ENCODE measurements around the gene PDGFRB.
A peak's percentile ranks its signal among the peaks of the same experiment; 100 is the strongest.

Gene PDGFRB

GRCh38 chr5:150113047-150113744 is 42.4 kb downstream of the PDGFRB start:
- Histone ChIP-seq H2AFZ (ENCODE audit: low read length, unreplicated experiment) (no peak overlapping the region), H3K4me3 (ENCODE audit: low read depth, low read length) (no peak overlapping the region), H3K4me1 (ENCODE audit: control insufficient read depth, insufficient read depth, low read length, unreplicated experiment) (peaks cover 17% of the 10 kb centered on the region), H3K36me3 (ENCODE audit: insufficient read depth, low read length) (no peaks in the 10 kb centered on the region), H3K79me2 (ENCODE audit: control insufficient read depth, insufficient read depth, low read length, unreplicated experiment) (no peaks in the 10 kb centered on the region), H3K27ac (ENCODE audit: low read depth, low read length) (peak overlapping the region; percentile 67), H3K27me3 (ENCODE audit: insufficient read depth, low read length) (no peaks in the 10 kb centered on the region)

- Histone ChIP-seq H3K27ac (ENCODE audit: low read depth, low read length) (peak overlapping the region; percentile 67), H3K27me3 (ENCODE audit: insufficient read depth, low read length) (no peaks in the 10 kb centered on the region), H3K4me1 (ENCODE audit: control insufficient read depth, insufficient read depth, low read length, unreplicated experiment) (peaks cover 17% of the 10 kb centered on the region), H2AFZ (ENCODE audit: low read length, unreplicated experiment) (peak overlapping the region; percentile 41), H3K79me2 (ENCODE audit: control insufficient read depth, insufficient read depth, low read length, unreplicated experiment) (no peaks in the 10 kb centered on the region), H3K4me3 (ENCODE audit: low read depth, low read length) (no peak overlapping the region), H3K36me3 (ENCODE audit: insufficient read depth, low read length) (no peaks in the 10 kb centered on the region)
Observed at GRCh38 chr5:150112201-150113046, 43.2 kb downstream of the PDGFRB start.

- Histone ChIP-seq H3K4me1 (ENCODE audit: control insufficient read depth, insufficient read depth, low read length, unreplicated experiment) (peaks cover 17% of the 10 kb centered on the region), H3K36me3 (ENCODE audit: insufficient read depth, low read length) (no peaks in the 10 kb centered on the region), H2AFZ (ENCODE audit: low read length, unreplicated experiment) (no peak overlapping the region)
Observed at GRCh38 chr5:150111122-150111521, 44.5 kb downstream of the PDGFRB start.

GRCh38 chr5:150109921-150110320 is 45.7 kb downstream of the PDGFRB start:
- Histone ChIP-seq H3K36me3 (ENCODE audit: insufficient read depth, low read length) (no peaks in the 10 kb centered on the region), H3K4me1 (ENCODE audit: control insufficient read depth, insufficient read depth, low read length, unreplicated experiment) (peaks cover 17% of the 10 kb centered on the region)

More at GRCh38 chr5:150111122-150111521, 44.5 kb downstream of the PDGFRB start:
- no peak overlapping the region for H3K27ac ChIP-seq (ENCODE audit: low read depth, low read length)
- no peaks in the 10 kb centered on the region for H3K79me2 ChIP-seq (ENCODE audit: control insufficient read depth, insufficient read depth, low read length, unreplicated experiment)
- no peak overlapping the region for H3K4me3 ChIP-seq (ENCODE audit: low read depth, low read length)
- no peaks in the 10 kb centered on the region for H3K27me3 ChIP-seq (ENCODE audit: insufficient read depth, low read length)

GRCh38 chr5:150108711-150109514 is 46.7 kb downstream of the PDGFRB start:
- Histone ChIP-seq H3K27me3 (ENCODE audit: insufficient read depth, low read length) (no peaks in the 10 kb centered on the region), H3K4me3 (ENCODE audit: low read depth, low read length) (no peak overlapping the region), H3K36me3 (ENCODE audit: insufficient read depth, low read length) (no peaks in the 10 kb centered on the region), H3K27ac (ENCODE audit: low read depth, low read length) (no peak overlapping the region), H2AFZ (ENCODE audit: low read length, unreplicated experiment) (no peak overlapping the region), H3K4me1 (ENCODE audit: control insufficient read depth, insufficient read depth, low read length, unreplicated experiment) (peaks cover 17% of the 10 kb centered on the region), H3K79me2 (ENCODE audit: control insufficient read depth, insufficient read depth, low read length, unreplicated experiment) (no peaks in the 10 kb centered on the region)

More at GRCh38 chr5:150109921-150110320, 45.7 kb downstream of the PDGFRB start:
- Histone ChIP-seq H3K79me2 (ENCODE audit: control insufficient read depth, insufficient read depth, low read length, unreplicated experiment) (no peaks in the 10 kb centered on the region), H3K27ac (ENCODE audit: low read depth, low read length) (no peak overlapping the region), H2AFZ (ENCODE audit: low read length, unreplicated experiment) (no peak overlapping the region), H3K4me3 (ENCODE audit: low read depth, low read length) (no peak overlapping the region), H3K27me3 (ENCODE audit: insufficient read depth, low read length) (no peaks in the 10 kb centered on the region)

- H3K4me3 ChIP-seq (ENCODE audit: low read depth, low read length), result no peak overlapping the region
- H3K4me1 ChIP-seq (ENCODE audit: control insufficient read depth, insufficient read depth, low read length, unreplicated experiment), result peaks cover 10% of the 10 kb centered on the region
- no peak overlapping the region for H3K27ac ChIP-seq (ENCODE audit: low read depth, low read length)
- H3K27me3 ChIP-seq (ENCODE audit: insufficient read depth, low read length), result no peaks in the 10 kb centered on the region
- H2AFZ ChIP-seq (ENCODE audit: low read length, unreplicated experiment), result no peak overlapping the region
- no peaks in the 10 kb centered on the region for H3K36me3 ChIP-seq (ENCODE audit: insufficient read depth, low read length)
- H3K79me2 ChIP-seq (ENCODE audit: control insufficient read depth, insufficient read depth, low read length, unreplicated experiment), result no peaks in the 10 kb centered on the region
Observed at GRCh38 chr5:150107909-150108447, 47.7 kb downstream of the PDGFRB start.

- H3K4me1 ChIP-seq (ENCODE audit: control insufficient read depth, insufficient read depth, low read length, unreplicated experiment), result no peaks in the 10 kb centered on the region
- no peaks in the 10 kb centered on the region for H3K27me3 ChIP-seq (ENCODE audit: insufficient read depth, low read length)
- no peaks in the 10 kb centered on the region for H3K36me3 ChIP-seq (ENCODE audit: insufficient read depth, low read length)
- no peak overlapping the region for H3K27ac ChIP-seq (ENCODE audit: low read depth, low read length)
- no peaks in the 10 kb centered on the region for H3K79me2 ChIP-seq (ENCODE audit: control insufficient read depth, insufficient read depth, low read length, unreplicated experiment)
- no peak overlapping the region for H3K4me3 ChIP-seq (ENCODE audit: low read depth, low read length)
- H2AFZ ChIP-seq (ENCODE audit: low read length, unreplicated experiment), result no peak overlapping the region
Observed at GRCh38 chr5:150106674-150107426, 48.8 kb downstream of the PDGFRB start.

- Histone ChIP-seq H2AFZ (ENCODE audit: low read length, unreplicated experiment) (no peak overlapping the region), H3K36me3 (ENCODE audit: insufficient read depth, low read length) (no peaks in the 10 kb centered on the region), H3K27ac (ENCODE audit: low read depth, low read length) (no peak overlapping the region), H3K27me3 (ENCODE audit: insufficient read depth, low read length) (no peaks in the 10 kb centered on the region), H3K4me3 (ENCODE audit: low read depth, low read length) (no peak overlapping the region), H3K79me2 (ENCODE audit: control insufficient read depth, insufficient read depth, low read length, unreplicated experiment) (no peaks in the 10 kb centered on the region), H3K4me1 (ENCODE audit: control insufficient read depth, insufficient read depth, low read length, unreplicated experiment) (no peaks in the 10 kb centered on the region)
Observed at GRCh38 chr5:150105928-150106615, 49.6 kb downstream of the PDGFRB start.

GRCh38 chr5:150104550-150104870 is 51.1 kb downstream of the PDGFRB start:
- H3K79me2 ChIP-seq (ENCODE audit: control insufficient read depth, insufficient read depth, low read length, unreplicated experiment), result no peaks in the 10 kb centered on the region
- H3K27ac ChIP-seq (ENCODE audit: low read depth, low read length), result no peak overlapping the region
- H3K4me3 ChIP-seq (ENCODE audit: low read depth, low read length), result no peak overlapping the region
- H2AFZ ChIP-seq (ENCODE audit: low read length, unreplicated experiment), result no peak overlapping the region
- H3K4me1 ChIP-seq (ENCODE audit: control insufficient read depth, insufficient read depth, low read length, unreplicated experiment), result no peaks in the 10 kb centered on the region
- H3K27me3 ChIP-seq (ENCODE audit: insufficient read depth, low read length), result no peaks in the 10 kb centered on the region
- no peaks in the 10 kb centered on the region for H3K36me3 ChIP-seq (ENCODE audit: insufficient read depth, low read length)

Measured in ACC112 (cell line).